HEK293 (cell line): ENCODE results near the gene PRPF8.
A peak's percentile ranks its signal among the peaks of the same experiment; 100 is the strongest.

ENCODE experiments used
- EGR2 ChIP-seq: fragments of 450-650 bp; formaldehyde crosslinking; IDR thresholded peaks from 2 replicates; pipeline ENCODE4 v1.5.1; 2016; ENCODE audit warnings: low read depth, missing biosample characterization, missing genetic modification characterization
- IKZF3 ChIP-seq: fragments of 450-650 bp; IDR thresholded peaks from 2 replicates; pipeline ENCODE4 v1.5.0; 2018; ENCODE audit warnings: missing biosample characterization, mild to moderate bottlenecking, missing genetic modification characterization, moderate library complexity
- KLF7 ChIP-seq: fragments of 450-650 bp; formaldehyde crosslinking; IDR thresholded peaks from 2 replicates; pipeline ENCODE4 v1.5.1; 2016; ENCODE audit warnings: missing biosample characterization, missing genetic modification characterization, borderline replicate concordance
- OVOL3 ChIP-seq: fragments of 450-650 bp; formaldehyde crosslinking; IDR thresholded peaks from 2 replicates; pipeline ENCODE4 v1.5.1; 2016; ENCODE audit warnings: missing biosample characterization, missing genetic modification characterization
- SP2 ChIP-seq: fragments of 450-650 bp; formaldehyde crosslinking; IDR thresholded peaks from 2 replicates; pipeline ENCODE4 v1.5.1; 2016; ENCODE audit warnings: missing biosample characterization, missing genetic modification characterization
- ZBTB20 ChIP-seq: fragments of 450-650 bp; formaldehyde crosslinking; IDR thresholded peaks from 2 replicates; pipeline ENCODE4 v1.5.1; 2016; ENCODE audit warnings: missing biosample characterization, missing genetic modification characterization
- ZEB2 ChIP-seq: fragments of 450-650 bp; formaldehyde crosslinking; IDR thresholded peaks from 2 replicates; pipeline ENCODE4 v1.5.1; 2016; ENCODE audit warnings: missing biosample characterization, missing genetic modification characterization
- ZIC2 ChIP-seq: fragments of 450-650 bp; formaldehyde crosslinking; IDR thresholded peaks from 2 replicates; pipeline ENCODE4 v1.5.1; 2016; ENCODE audit warnings: missing biosample characterization, missing genetic modification characterization
- ZNF138 ChIP-seq: fragments of 450-650 bp; formaldehyde crosslinking; IDR thresholded peaks from 2 replicates; pipeline ENCODE4 v1.5.1; 2016; ENCODE audit warnings: missing biosample characterization, missing genetic modification characterization, borderline replicate concordance
- ZNF157 ChIP-seq: fragments of 450-650 bp; formaldehyde crosslinking; IDR thresholded peaks from 2 replicates; pipeline ENCODE4 v1.5.1; 2016; ENCODE audit warnings: missing biosample characterization, missing genetic modification characterization
- ZNF211 ChIP-seq: fragments of 450-650 bp; formaldehyde crosslinking; IDR thresholded peaks from 2 replicates; pipeline ENCODE4 v1.5.1; 2016; ENCODE audit warnings: low read depth, missing biosample characterization, missing genetic modification characterization
- ZNF292 ChIP-seq: fragments of 450-650 bp; formaldehyde crosslinking; IDR thresholded peaks from 2 replicates; pipeline ENCODE4 v1.5.1; 2016; ENCODE audit warnings: low read depth, missing biosample characterization, missing genetic modification characterization, borderline replicate concordance
- ZNF404 ChIP-seq: fragments of 450-650 bp; formaldehyde crosslinking; IDR thresholded peaks from 2 replicates; pipeline ENCODE4 v1.5.1; 2017; ENCODE audit warnings: missing biosample characterization, missing genetic modification characterization
- ZNF423 ChIP-seq: fragments of 450-650 bp; formaldehyde crosslinking; IDR thresholded peaks from 2 replicates; pipeline ENCODE4 v1.5.1; 2016; ENCODE audit warnings: missing biosample characterization, missing genetic modification characterization
- ZNF555 ChIP-seq: fragments of 450-650 bp; formaldehyde crosslinking; conservative IDR thresholded peaks from 2 replicates; pipeline ENCODE4 v1.5.1; 2017; ENCODE audit warnings: missing biosample characterization, mild to moderate bottlenecking, missing genetic modification characterization, inconsistent platforms
- ZNF596 ChIP-seq: fragments of 450-650 bp; IDR thresholded peaks from 2 replicates; pipeline ENCODE4 v1.5.0; 2018; ENCODE audit warnings: missing biosample characterization, mild to moderate bottlenecking, missing genetic modification characterization, moderate library complexity
- ZNF621 ChIP-seq: fragments of 450-650 bp; formaldehyde crosslinking; IDR thresholded peaks from 2 replicates; pipeline ENCODE4 v1.5.1; 2017; ENCODE audit warnings: missing biosample characterization, missing genetic modification characterization
- ZNF654 ChIP-seq: fragments of 450-650 bp; formaldehyde crosslinking; IDR thresholded peaks from 2 replicates; pipeline ENCODE4 v1.5.1; 2016; ENCODE audit warnings: low read depth, missing biosample characterization, missing genetic modification characterization
- ZNF677 ChIP-seq: fragments of 450-650 bp; IDR thresholded peaks from 2 replicates; pipeline ENCODE4 v1.5.0; 2018; ENCODE audit warnings: missing biosample characterization, mild to moderate bottlenecking, missing genetic modification characterization, moderate library complexity
- ZNF768 ChIP-seq: fragments of 450-650 bp; formaldehyde crosslinking; IDR thresholded peaks from 2 replicates; pipeline ENCODE4 v1.5.1; 2018; ENCODE audit warnings: missing biosample characterization, mild to moderate bottlenecking, missing genetic modification characterization
- ZNF837 ChIP-seq: fragments of 450-650 bp; formaldehyde crosslinking; IDR thresholded peaks from 2 replicates; pipeline ENCODE4 v1.5.1; 2016; ENCODE audit warnings: missing biosample characterization, missing genetic modification characterization
- ZSCAN23 ChIP-seq: fragments of 450-650 bp; formaldehyde crosslinking; IDR thresholded peaks from 2 replicates; pipeline ENCODE4 v1.5.1; 2016; ENCODE audit warnings: missing biosample characterization, missing genetic modification characterization
- TF ChIP-seq, protein P1 (sequence below): fragments of 450-650 bp; formaldehyde crosslinking; conservative IDR thresholded peaks from 2 replicates; pipeline ENCODE4 v1.5.1; 2016; ENCODE audit warnings: low read depth, missing biosample characterization, missing genetic modification characterization
- TF ChIP-seq, protein P2 (sequence below): fragments of 450-650 bp; formaldehyde crosslinking; IDR thresholded peaks from 2 replicates; pipeline ENCODE4 v1.5.1; 2016; ENCODE audit warnings: missing biosample characterization, missing genetic modification characterization
- TF ChIP-seq, protein P3 (sequence below): fragments of 450-650 bp; formaldehyde crosslinking; IDR thresholded peaks from 2 replicates; pipeline ENCODE4 v1.5.1; 2016; ENCODE audit warnings: missing biosample characterization, missing genetic modification characterization
- TF ChIP-seq, protein P4 (sequence below): fragments of 450-650 bp; IDR thresholded peaks from 2 replicates; pipeline ENCODE4 v1.5.1; 2018; ENCODE audit warnings: missing biosample characterization, missing genetic modification characterization
- TF ChIP-seq, protein P5 (sequence below): fragments of 450-650 bp; formaldehyde crosslinking; IDR thresholded peaks from 2 replicates; pipeline ENCODE4; 2016; ENCODE audit warnings: missing biosample characterization, missing genetic modification characterization
- TF ChIP-seq, protein P6 (sequence below): fragments of 450-650 bp; formaldehyde crosslinking; IDR thresholded peaks from 2 replicates; pipeline ENCODE4 v1.5.1; 2016; ENCODE audit warnings: missing biosample characterization, missing genetic modification characterization

PRPF8 gene

DNA sequence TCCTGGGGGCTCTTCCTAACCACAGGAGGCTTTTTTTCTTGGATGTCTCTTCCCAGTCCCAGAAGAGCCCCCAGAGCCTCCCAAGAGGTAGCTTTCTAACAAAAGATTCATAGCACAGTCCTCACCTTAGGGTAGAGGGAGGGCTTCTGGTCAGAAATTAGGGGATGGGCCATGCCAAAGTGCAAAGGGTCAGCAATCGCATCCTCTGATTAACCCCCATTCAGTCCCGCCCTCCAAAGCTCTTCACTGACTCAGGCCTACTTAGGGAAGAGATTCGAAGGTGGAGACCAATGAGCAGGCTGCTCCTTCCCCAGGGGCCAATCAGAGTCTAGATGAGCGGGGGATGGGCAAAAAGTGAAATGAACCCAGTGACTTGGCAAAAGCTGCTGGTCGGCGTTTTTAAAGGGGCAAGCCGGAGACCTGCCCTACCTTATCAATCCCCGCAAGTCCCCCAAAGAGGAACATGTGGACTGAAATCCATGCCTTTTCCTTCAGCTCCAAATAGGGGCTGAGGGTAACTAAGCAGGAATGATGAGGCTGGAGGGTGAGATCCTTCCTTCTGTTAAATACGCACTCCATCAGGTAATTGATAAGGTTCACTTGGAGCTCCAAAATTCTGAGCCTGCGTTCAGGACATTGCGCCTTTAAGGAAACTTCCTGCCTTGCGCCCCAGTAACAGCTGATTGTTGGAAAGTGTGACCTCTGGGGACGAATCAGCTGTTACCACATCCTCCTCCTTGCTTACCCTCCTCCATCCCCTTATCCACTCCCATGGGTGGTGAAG lies 32.4 kb upstream of the PRPF8 start (continued):
- TF ChIP-seq, protein P1, sequence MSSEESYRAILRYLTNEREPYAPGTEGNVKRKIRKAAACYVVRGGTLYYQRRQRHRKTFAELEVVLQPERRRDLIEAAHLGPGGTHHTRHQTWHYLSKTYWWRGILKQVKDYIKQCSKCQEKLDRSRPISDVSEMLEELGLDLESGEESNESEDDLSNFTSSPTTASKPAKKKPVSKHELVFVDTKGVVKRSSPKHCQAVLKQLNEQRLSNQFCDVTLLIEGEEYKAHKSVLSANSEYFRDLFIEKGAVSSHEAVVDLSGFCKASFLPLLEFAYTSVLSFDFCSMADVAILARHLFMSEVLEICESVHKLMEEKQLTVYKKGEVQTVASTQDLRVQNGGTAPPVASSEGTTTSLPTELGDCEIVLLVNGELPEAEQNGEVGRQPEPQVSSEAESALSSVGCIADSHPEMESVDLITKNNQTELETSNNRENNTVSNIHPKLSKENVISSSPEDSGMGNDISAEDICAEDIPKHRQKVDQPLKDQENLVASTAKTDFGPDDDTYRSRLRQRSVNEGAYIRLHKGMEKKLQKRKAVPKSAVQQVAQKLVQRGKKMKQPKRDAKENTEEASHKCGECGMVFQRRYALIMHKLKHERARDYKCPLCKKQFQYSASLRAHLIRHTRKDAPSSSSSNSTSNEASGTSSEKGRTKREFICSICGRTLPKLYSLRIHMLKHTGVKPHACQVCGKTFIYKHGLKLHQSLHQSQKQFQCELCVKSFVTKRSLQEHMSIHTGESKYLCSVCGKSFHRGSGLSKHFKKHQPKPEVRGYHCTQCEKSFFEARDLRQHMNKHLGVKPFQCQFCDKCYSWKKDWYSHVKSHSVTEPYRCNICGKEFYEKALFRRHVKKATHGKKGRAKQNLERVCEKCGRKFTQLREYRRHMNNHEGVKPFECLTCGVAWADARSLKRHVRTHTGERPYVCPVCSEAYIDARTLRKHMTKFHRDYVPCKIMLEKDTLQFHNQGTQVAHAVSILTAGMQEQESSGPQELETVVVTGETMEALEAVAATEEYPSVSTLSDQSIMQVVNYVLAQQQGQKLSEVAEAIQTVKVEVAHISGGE (tag by site-specific recombination), result peak; percentile 51; the same call in 1 of the 2 replicates
- TF ChIP-seq IKZF3 (tag by site-specific recombination), result peak; percentile 58
- peak; percentile 65; the same call in 1 of the 2 replicates for TF ChIP-seq ZNF423
- TF ChIP-seq, protein P2, sequence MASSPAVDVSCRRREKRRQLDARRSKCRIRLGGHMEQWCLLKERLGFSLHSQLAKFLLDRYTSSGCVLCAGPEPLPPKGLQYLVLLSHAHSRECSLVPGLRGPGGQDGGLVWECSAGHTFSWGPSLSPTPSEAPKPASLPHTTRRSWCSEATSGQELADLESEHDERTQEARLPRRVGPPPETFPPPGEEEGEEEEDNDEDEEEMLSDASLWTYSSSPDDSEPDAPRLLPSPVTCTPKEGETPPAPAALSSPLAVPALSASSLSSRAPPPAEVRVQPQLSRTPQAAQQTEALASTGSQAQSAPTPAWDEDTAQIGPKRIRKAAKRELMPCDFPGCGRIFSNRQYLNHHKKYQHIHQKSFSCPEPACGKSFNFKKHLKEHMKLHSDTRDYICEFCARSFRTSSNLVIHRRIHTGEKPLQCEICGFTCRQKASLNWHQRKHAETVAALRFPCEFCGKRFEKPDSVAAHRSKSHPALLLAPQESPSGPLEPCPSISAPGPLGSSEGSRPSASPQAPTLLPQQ, result peak; percentile 100
- TF ChIP-seq ZNF654 (tag by site-specific recombination), result no peak
- TF ChIP-seq, protein P3, sequence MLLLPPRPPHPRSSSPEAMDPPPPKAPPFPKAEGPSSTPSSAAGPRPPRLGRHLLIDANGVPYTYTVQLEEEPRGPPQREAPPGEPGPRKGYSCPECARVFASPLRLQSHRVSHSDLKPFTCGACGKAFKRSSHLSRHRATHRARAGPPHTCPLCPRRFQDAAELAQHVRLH (tag by site-specific recombination), result no peak
- no peak for TF ChIP-seq ZNF768 (tag by site-specific recombination)
- TF ChIP-seq, protein P4, sequence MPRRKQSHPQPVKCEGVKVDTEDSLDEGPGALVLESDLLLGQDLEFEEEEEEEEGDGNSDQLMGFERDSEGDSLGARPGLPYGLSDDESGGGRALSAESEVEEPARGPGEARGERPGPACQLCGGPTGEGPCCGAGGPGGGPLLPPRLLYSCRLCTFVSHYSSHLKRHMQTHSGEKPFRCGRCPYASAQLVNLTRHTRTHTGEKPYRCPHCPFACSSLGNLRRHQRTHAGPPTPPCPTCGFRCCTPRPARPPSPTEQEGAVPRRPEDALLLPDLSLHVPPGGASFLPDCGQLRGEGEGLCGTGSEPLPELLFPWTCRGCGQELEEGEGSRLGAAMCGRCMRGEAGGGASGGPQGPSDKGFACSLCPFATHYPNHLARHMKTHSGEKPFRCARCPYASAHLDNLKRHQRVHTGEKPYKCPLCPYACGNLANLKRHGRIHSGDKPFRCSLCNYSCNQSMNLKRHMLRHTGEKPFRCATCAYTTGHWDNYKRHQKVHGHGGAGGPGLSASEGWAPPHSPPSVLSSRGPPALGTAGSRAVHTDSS (tag by site-specific recombination), result no peak
- no peak for TF ChIP-seq ZNF404 (tag by site-specific recombination)
- peak; percentile 89 for TF ChIP-seq SP2 (tag by site-specific recombination)
- TF ChIP-seq KLF7 (tag by site-specific recombination), result no peak
- no peak for TF ChIP-seq ZNF621 (tag by site-specific recombination)
- TF ChIP-seq ZNF596 (tag by site-specific recombination), result no peak
- TF ChIP-seq ZIC2 (tag by site-specific recombination), result no peak
- no peak; the same call in 1 of the 2 replicates for TF ChIP-seq ZBTB20 (tag by site-specific recombination)
- no peak for TF ChIP-seq ZNF837 (tag by site-specific recombination)
- TF ChIP-seq, protein P5, sequence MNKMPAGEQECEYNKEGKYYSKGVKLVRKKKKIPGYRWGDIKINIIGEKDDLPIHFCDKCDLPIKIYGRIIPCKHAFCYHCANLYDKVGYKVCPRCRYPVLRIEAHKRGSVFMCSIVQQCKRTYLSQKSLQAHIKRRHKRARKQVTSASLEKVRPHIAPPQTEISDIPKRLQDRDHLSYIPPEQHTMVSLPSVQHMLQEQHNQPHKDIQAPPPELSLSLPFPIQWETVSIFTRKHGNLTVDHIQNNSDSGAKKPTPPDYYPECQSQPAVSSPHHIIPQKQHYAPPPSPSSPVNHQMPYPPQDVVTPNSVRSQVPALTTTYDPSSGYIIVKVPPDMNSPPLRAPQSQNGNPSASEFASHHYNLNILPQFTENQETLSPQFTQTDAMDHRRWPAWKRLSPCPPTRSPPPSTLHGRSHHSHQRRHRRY, result no peak
- TF ChIP-seq OVOL3, result no peak
- TF ChIP-seq EGR2, result no peak
- no peak for TF ChIP-seq ZNF211 (tag by site-specific recombination)
- no peak for TF ChIP-seq ZEB2 (tag by site-specific recombination)
- TF ChIP-seq ZNF292 (tag by site-specific recombination), result no peak
- no peak for TF ChIP-seq ZNF555 (tag by site-specific recombination)
- TF ChIP-seq ZSCAN23, result no peak
- no peak for TF ChIP-seq ZNF157
- TF ChIP-seq ZNF138 (tag by site-specific recombination), result no peak
- no peak for TF ChIP-seq ZNF677 (tag by site-specific recombination)
- TF ChIP-seq, protein P6, sequence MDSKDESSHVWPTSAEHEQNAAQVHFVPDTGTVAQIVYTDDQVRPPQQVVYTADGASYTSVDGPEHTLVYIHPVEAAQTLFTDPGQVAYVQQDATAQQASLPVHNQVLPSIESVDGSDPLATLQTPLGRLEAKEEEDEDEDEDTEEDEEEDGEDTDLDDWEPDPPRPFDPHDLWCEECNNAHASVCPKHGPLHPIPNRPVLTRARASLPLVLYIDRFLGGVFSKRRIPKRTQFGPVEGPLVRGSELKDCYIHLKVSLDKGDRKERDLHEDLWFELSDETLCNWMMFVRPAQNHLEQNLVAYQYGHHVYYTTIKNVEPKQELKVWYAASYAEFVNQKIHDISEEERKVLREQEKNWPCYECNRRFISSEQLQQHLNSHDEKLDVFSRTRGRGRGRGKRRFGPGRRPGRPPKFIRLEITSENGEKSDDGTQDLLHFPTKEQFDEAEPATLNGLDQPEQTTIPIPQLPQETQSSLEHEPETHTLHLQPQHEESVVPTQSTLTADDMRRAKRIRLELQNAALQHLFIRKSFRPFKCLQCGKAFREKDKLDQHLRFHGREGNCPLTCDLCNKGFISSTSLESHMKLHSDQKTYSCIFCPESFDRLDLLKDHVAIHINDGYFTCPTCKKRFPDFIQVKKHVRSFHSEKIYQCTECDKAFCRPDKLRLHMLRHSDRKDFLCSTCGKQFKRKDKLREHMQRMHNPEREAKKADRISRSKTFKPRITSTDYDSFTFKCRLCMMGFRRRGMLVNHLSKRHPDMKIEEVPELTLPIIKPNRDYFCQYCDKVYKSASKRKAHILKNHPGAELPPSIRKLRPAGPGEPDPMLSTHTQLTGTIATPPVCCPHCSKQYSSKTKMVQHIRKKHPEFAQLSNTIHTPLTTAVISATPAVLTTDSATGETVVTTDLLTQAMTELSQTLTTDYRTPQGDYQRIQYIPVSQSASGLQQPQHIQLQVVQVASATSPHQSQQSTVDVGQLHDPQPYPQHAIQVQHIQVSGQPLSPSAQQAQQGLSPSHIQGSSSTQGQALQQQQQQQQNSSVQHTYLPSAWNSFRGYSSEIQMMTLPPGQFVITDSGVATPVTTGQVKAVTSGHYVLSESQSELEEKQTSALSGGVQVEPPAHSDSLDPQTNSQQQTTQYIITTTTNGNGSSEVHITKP (tag by site-specific recombination), result peak; percentile 94
